ENCODE measurements around the gene OR2T27. TPM values are rescaled to one million over a fixed set of nuclear protein-coding genes. Genes with fewer than 3 reads are reported as not detected.
"Not testable (repeated sequence)": the region's sequence is repeated elsewhere in the genome, so short reads cannot be mapped to it uniquely, and the experiment has no call there.

The OR2T27 gene
- total RNA-seq, 1 donor from 2014 or later, result not detected

- H3K27me3 Mint-ChIP-seq (ENCODE audit: unreplicated experiment); H3K4me1 Mint-ChIP-seq (ENCODE audit: unreplicated experiment); H3K27ac Mint-ChIP-seq (ENCODE audit: unreplicated experiment); H3K36me3 Mint-ChIP-seq (ENCODE audit: low read depth, unreplicated experiment); H3K9me3 Mint-ChIP-seq (ENCODE audit: unreplicated experiment); H3K4me3 Mint-ChIP-seq (ENCODE audit: unreplicated experiment); DNase-seq (ENCODE audit: low spot score): not testable (repeated sequence)
Observed at GRCh38 chr1:248645178-248645577, 10.2 kb downstream of the OR2T27 start, which contains the start of gene OR2T35. OR2T35 (minus strand) TSS chr1:248645278; CDS start chr1:248639258, 6,020 bp downstream.

GRCh38 chr1:248642971-248643651 lies 12.2 kb downstream of the OR2T27 start:
- not testable (repeated sequence) for H3K27ac Mint-ChIP-seq (ENCODE audit: unreplicated experiment); H3K4me3 Mint-ChIP-seq (ENCODE audit: unreplicated experiment); H3K27me3 Mint-ChIP-seq (ENCODE audit: unreplicated experiment); H3K36me3 Mint-ChIP-seq (ENCODE audit: low read depth, unreplicated experiment); H3K4me1 Mint-ChIP-seq (ENCODE audit: unreplicated experiment); H3K9me3 Mint-ChIP-seq (ENCODE audit: unreplicated experiment); DNase-seq (ENCODE audit: low spot score)

GRCh38 chr1:248641583-248641982 lies 13.7 kb downstream of the OR2T27 start:
- H3K27ac Mint-ChIP-seq (ENCODE audit: unreplicated experiment); H3K9me3 Mint-ChIP-seq (ENCODE audit: unreplicated experiment); H3K4me1 Mint-ChIP-seq (ENCODE audit: unreplicated experiment); H3K27me3 Mint-ChIP-seq (ENCODE audit: unreplicated experiment); H3K36me3 Mint-ChIP-seq (ENCODE audit: low read depth, unreplicated experiment); DNase-seq (ENCODE audit: low spot score); H3K4me3 Mint-ChIP-seq (ENCODE audit: unreplicated experiment): not testable (repeated sequence)

DNA sequence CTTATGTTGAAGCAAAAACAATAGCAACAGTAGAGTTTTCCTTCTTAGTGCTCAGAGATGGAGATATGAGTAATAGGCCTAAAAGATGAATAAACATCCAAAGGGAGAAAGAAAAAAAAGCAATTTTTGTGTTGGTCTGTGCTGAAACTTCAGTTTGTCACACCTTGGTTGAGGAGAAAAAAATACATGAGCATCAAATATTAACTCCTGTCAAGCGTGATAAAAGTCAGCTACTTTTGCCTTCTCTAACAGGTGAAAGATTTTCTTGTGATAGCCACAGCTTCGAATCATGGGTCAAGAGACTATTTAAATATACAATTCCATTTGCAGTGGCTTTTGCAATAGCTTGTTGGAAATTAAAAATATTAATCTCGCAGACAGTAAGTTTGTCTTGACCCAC lies 14.4 kb downstream of the OR2T27 start:
- H3K4me1 Mint-ChIP-seq (ENCODE audit: unreplicated experiment); H3K4me3 Mint-ChIP-seq (ENCODE audit: unreplicated experiment); DNase-seq (ENCODE audit: low spot score); H3K9me3 Mint-ChIP-seq (ENCODE audit: unreplicated experiment); H3K27ac Mint-ChIP-seq (ENCODE audit: unreplicated experiment); H3K36me3 Mint-ChIP-seq (ENCODE audit: low read depth, unreplicated experiment); H3K27me3 Mint-ChIP-seq (ENCODE audit: unreplicated experiment): not testable (repeated sequence)

- not testable (repeated sequence) for H3K9me3 Mint-ChIP-seq (ENCODE audit: unreplicated experiment); H3K27ac Mint-ChIP-seq (ENCODE audit: unreplicated experiment); H3K27me3 Mint-ChIP-seq (ENCODE audit: unreplicated experiment); H3K36me3 Mint-ChIP-seq (ENCODE audit: low read depth, unreplicated experiment); H3K4me1 Mint-ChIP-seq (ENCODE audit: unreplicated experiment); H3K4me3 Mint-ChIP-seq (ENCODE audit: unreplicated experiment); DNase-seq (ENCODE audit: low spot score)
Observed at GRCh38 chr1:248639652-248640051, 15.7 kb downstream of the OR2T27 start.

- not testable (repeated sequence) for H3K36me3 Mint-ChIP-seq (ENCODE audit: low read depth, unreplicated experiment); H3K27me3 Mint-ChIP-seq (ENCODE audit: unreplicated experiment); H3K9me3 Mint-ChIP-seq (ENCODE audit: unreplicated experiment); H3K4me3 Mint-ChIP-seq (ENCODE audit: unreplicated experiment); DNase-seq (ENCODE audit: low spot score); H3K4me1 Mint-ChIP-seq (ENCODE audit: unreplicated experiment); H3K27ac Mint-ChIP-seq (ENCODE audit: unreplicated experiment)
Observed at GRCh38 chr1:248636612-248637011, 18.7 kb downstream of the OR2T27 start.

- H3K9me3 Mint-ChIP-seq (ENCODE audit: unreplicated experiment); H3K27ac Mint-ChIP-seq (ENCODE audit: unreplicated experiment); DNase-seq (ENCODE audit: low spot score); H3K4me3 Mint-ChIP-seq (ENCODE audit: unreplicated experiment); H3K27me3 Mint-ChIP-seq (ENCODE audit: unreplicated experiment); H3K4me1 Mint-ChIP-seq (ENCODE audit: unreplicated experiment); H3K36me3 Mint-ChIP-seq (ENCODE audit: low read depth, unreplicated experiment): not testable (repeated sequence)
Observed at GRCh38 chr1:248634991-248635390, 20.3 kb downstream of the OR2T27 start, which contains the start of gene OR2T11. OR2T11 (minus strand) TSS chr1:248635091; CDS start chr1:248627128, 7,963 bp downstream.

DNA sequence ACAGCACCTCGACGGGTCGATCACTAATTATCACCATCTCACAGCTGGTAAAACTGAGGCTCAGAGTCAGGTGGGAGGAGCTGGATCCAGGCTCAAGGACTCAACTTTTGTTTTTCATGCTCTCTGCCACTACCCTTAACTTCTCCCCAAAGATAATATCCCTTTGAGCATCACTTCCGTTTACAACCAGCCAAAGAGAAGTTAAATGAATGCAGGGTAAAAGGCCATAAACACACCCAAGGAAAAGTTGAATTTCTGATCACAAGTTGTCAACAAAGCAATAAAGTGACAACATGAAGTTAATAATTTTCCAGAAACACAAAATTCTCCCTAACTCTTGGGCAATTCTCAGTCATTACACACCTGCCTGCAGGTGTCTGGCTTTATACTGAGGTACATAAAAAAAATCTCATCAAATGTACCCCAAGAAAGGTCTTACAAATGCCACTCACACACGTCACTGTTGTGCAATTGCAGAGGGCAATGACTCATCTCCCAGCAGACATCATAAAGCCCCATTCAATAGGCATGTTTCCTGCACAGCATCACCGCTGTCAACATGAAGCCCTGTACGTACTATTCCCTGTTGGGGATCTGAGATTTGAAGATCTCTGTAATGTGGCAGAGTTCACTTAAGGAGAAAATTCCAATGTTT lies 23.8 kb downstream of the OR2T27 start:
- Mint-ChIP-seq H3K4me1 (ENCODE audit: unreplicated experiment) (no peaks in the 10 kb centered on the region), H3K27ac (ENCODE audit: unreplicated experiment) (no peak overlapping the region), H3K27me3 (ENCODE audit: unreplicated experiment) (peaks cover 2% of the 10 kb centered on the region), H3K9me3 (ENCODE audit: unreplicated experiment) (peaks cover 4% of the 10 kb centered on the region), H3K4me3 (ENCODE audit: unreplicated experiment) (no peak overlapping the region), H3K36me3 (ENCODE audit: low read depth, unreplicated experiment) (peaks cover 4% of the 10 kb centered on the region)
- DNase-seq (ENCODE audit: low spot score), result no peak
- no peak for TF ChIP-seq CTCF (IDR thresholded peaks at IDR 0.05; ENCODE audit: unreplicated experiment)
